Breast epithelium (tissue), 3 donors: ENCODE results near the gene FAM3B.

Experiments used
- CTCF ChIP-seq, 3 donors: fragments of 450-650 bp; IDR thresholded peaks; one replicate each; pipeline ENCODE4 v1.5.1; 2016 to 2017; ENCODE audit warnings: antibody characterized with exemption in 3 of 3, mild to moderate bottlenecking in 3 of 3, moderate library complexity in 3 of 3
- POLR2A ChIP-seq: fragments of 450-650 bp; IDR thresholded peaks from one replicate; pipeline ENCODE4 v1.6.1; 2016; ENCODE audit warnings: antibody characterized with exemption, mild to moderate bottlenecking, moderate library complexity
- POLR2AphosphoS5 ChIP-seq, 3 donors: sonication (generic); formaldehyde crosslinking; IDR thresholded peaks; one replicate each; pipeline ENCODE4 v1.6.1; 2017; ENCODE audit warnings: antibody characterized with exemption in 3 of 3

DNA sequence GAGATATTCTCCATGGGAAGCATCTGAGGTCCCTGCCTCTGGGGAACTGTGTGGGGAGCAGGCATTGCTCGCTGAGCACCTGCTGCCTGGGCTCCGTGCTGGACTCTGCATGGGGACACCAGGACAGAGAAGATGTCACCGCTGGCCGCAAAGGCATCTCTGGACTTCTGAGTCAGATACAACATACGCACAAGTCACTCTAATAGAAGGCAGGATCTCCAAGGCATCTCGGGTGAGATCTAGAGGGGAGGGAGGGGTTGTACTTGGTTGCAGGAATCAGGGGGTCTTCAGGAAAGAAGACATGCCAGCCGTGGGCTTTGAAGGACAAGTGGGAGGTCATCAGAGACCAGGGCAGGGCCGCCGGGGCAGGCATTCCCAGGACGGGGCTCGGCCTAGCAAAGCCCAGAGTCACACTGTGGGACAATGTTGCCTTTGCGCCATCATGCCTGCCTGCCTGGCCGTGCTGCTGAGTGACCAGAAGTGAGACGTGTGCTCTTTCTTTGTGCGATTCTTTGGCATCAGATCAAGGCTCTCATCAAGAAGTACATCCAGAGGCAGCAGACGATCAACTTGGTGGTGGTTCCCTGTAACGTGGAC, 73.5 kb downstream of the FAM3B start:
- no peak for TF ChIP-seq CTCF (IDR thresholded peaks at IDR 0.05)
- TF ChIP-seq POLR2AphosphoS5 (IDR thresholded peaks at IDR 0.05): no peak
- TF ChIP-seq POLR2A: no peak
